Tibial artery (tissue), 4 donors: ENCODE measurements around the gene C19orf44.
"Not testable (repeated sequence)": the region's sequence is repeated elsewhere in the genome, so short reads cannot be mapped to it uniquely, and the experiment has no call there.

Experiments used
- DNase-seq, 2 donors: peaks; one replicate each; pipeline ENCODE4 v3.0.0-alpha.2; 2019
- H3K27ac ChIP-seq, 2 donors: fragments of 200-600 bp; sonication (generic) in 1 of 2; 1 replicate in 1 of 2; 2 replicates in 1 of 2; pipeline ENCODE4 v1.5.1; 2018 to 2019; ENCODE audit warnings: mild to moderate bottlenecking in 1 of 2
- H3K27me3 ChIP-seq, 2 donors: fragments of 200-600 bp; sonication (generic) in 1 of 2; one replicate each; pipeline versions ENCODE4 v1.5.1 to v1.6.0; 2016 to 2019
- H3K36me3 ChIP-seq, 3 donors: fragments of 200-600 bp; sonication (generic) in 2 of 3; one replicate each; pipeline ENCODE4 v1.5.1; 2016 to 2019; ENCODE audit warnings: mild to moderate bottlenecking in 2 of 3
- H3K4me1 ChIP-seq, 4 donors: fragments of 200-600 bp; sonication (generic) in 2 of 4; 1 replicate in 3 of 4; 2 replicates in 1 of 4; pipeline ENCODE4 v1.5.1; 2016 to 2019
- H3K4me3 ChIP-seq, 2 donors: fragments of 200-600 bp; sonication (generic) in 1 of 2; 1 replicate in 1 of 2; 2 replicates in 1 of 2; pipeline ENCODE4 v1.5.1; 2018 to 2019; ENCODE audit warnings: mild to moderate bottlenecking in 2 of 2
- H3K9me3 ChIP-seq, 3 donors: fragments of 200-600 bp; sonication (generic) in 1 of 3; one replicate each; pipeline ENCODE4 v1.5.1; 2016 to 2019
- CTCF ChIP-seq, 2 experiments: fragments of 200-600 bp in 1 of 2; fragments of 450-650 bp in 1 of 2; IDR thresholded peaks; one replicate each; pipeline ENCODE4 v1.5.1; 2017 to 2019; ENCODE audit warnings: antibody characterized with exemption in 2 of 2, mild to moderate bottlenecking in 1 of 2, moderate library complexity in 1 of 2
- intact Hi-C: fragments of 100-400 bp; cut with DNase I; formaldehyde crosslinking; loops from one replicate; pipeline ENCODE4 v1.15.0; 2023; ENCODE audit warnings: low total_unique reads

The C19orf44 gene

DNA sequence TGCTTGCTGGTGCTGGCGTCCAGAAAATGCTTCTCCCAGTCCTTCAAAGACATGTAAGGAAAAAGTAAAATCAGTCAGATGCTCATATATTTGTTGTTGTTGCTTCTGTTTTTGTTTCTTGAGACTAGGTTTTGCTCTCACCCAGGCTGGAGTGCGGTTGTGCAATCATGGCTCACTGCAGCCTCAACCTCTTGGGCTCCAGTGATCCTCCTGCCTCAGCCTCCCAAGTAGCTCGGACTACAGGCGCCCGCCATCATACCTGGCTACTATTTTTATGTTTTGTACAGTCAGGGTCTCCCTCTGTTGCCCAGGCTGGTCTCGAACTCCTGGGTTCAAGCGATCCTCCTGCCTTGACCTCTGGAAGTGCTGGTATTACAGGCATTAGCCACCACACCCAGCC, 13.4 kb upstream of the C19orf44 start:
- no peak overlapping the region for H3K4me3 ChIP-seq
- no peak for DNase-seq
- no peaks in the 10 kb centered on the region for H3K27me3 ChIP-seq
- H3K4me1 ChIP-seq: no peaks in the 10 kb centered on the region
- H3K36me3 ChIP-seq: no peaks in the 10 kb centered on the region
- no peak overlapping the region for H3K27ac ChIP-seq
- intact Hi-C loops: no loop called here
- no peak for TF ChIP-seq CTCF (IDR thresholded peaks at IDR 0.05)
- H3K9me3 ChIP-seq: no peaks in the 10 kb centered on the region

DNA sequence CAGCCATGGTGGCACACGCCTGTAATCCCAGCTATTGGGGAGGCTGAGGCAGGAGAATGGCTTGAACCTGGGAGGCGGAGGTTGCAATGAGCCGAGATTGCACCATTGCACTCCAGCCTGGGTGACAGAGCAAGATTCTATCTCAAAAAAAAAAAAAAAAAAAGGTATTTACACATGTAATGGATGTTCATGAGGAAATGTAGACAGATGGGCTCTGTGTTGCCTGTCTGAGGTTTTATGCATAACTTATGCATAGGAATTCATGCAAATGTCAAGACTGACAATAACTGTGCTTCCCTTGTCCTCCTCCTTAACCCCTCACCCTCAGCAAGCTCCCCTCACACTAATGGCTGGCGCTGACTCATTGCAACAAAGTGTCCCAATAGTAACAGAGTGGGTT, 9.7 kb upstream of the C19orf44 start:
- not testable (repeated sequence) for H3K36me3 ChIP-seq
- peaks cover 0 to 11% (median 0%) of the 10 kb centered on the region in 4 donors for H3K4me1 ChIP-seq

DNA sequence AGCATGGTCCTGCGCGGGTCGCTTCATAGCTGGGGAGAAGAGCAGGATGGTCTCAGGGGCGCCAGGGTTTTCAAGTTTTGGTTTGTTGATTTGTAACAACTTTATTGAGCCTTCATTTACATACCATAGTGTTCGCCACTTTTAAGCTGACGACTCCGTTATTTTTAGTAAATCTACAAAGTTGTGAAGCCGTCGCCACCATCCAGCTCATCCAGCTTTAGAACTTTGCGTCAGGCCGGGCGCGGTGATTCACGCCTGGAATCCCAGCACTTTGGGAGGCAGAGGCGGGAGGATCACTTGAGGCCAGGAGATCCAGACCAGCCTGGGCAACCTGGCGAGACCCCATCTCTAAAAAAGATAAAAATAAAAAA, 404 bp downstream of the C19orf44 start:
- Histone ChIP-seq H3K27ac (peak overlapping the region; percentile 71 to 78), H3K9me3 (no peaks in the 10 kb centered on the region), H3K4me3 (peak overlapping the region; percentile 65 to 69), H3K27me3 (no peaks in the 10 kb centered on the region), H3K4me1 (peaks cover 0 to 9% (median 5%) of the 10 kb centered on the region in 4 donors), H3K36me3 (peaks cover 6 to 13% (median 8%) of the 10 kb centered on the region in 3 donors)
- no peak for TF ChIP-seq CTCF (IDR thresholded peaks at IDR 0.05)
- intact Hi-C loops: loop anchor here (2.0 kb wide), 1 partner anchor 26 kb away; the partner anchor contains the start of gene EPS15L1
- DNase-seq: peak; percentile 49 to 75

More for the DNA sequence above, 9.7 kb upstream of the C19orf44 start:
- intact Hi-C loops, DNase-seq, H3K4me3 ChIP-seq, H3K27ac ChIP-seq, H3K9me3 ChIP-seq, H3K27me3 ChIP-seq: not testable (repeated sequence)

- peaks cover 7 to 17% (median 12%) of the 10 kb centered on the region in 3 donors for H3K36me3 ChIP-seq
- H3K4me1 ChIP-seq: peaks cover 0 to 9% (median 5%) of the 10 kb centered on the region in 4 donors
- no peaks in the 10 kb centered on the region for H3K9me3 ChIP-seq
- no peak for TF ChIP-seq CTCF (IDR thresholded peaks at IDR 0.05)
- DNase-seq: no peak
- intact Hi-C loops: loop anchor here (2.0 kb wide), 1 partner anchor 26 kb away; the partner anchor contains the start of gene EPS15L1
- no peaks in the 10 kb centered on the region for H3K27me3 ChIP-seq
- peak overlapping the region; percentile 65 to 69 for H3K4me3 ChIP-seq
- peak overlapping the region; percentile 71 to 78 for H3K27ac ChIP-seq
These were observed 848 bp downstream of the C19orf44 start for GRCh38 chr19:16497042-16497441.

GRCh38 chr19:16497837-16498236, 1.6 kb downstream of the C19orf44 start:
- Histone ChIP-seq H3K9me3 (no peaks in the 10 kb centered on the region), H3K4me1 (peaks cover 0 to 9% (median 5%) of the 10 kb centered on the region in 4 donors), H3K27ac (no peak overlapping the region), H3K27me3 (no peaks in the 10 kb centered on the region), H3K36me3 (peaks cover 7 to 23% (median 12%) of the 10 kb centered on the region in 3 donors), H3K4me3 (no peak overlapping the region)
- no peak for DNase-seq
- intact Hi-C loops: loop anchor here (2.0 kb wide), 1 partner anchor 27 kb away; the partner anchor contains the start of gene EPS15L1
- TF ChIP-seq CTCF (IDR thresholded peaks at IDR 0.05): no peak

GRCh38 chr19:16504271-16504670, 8.1 kb downstream of the C19orf44 start:
- intact Hi-C loops: no loop called here
- peaks cover 13 to 55% (median 39%) of the 10 kb centered on the region in 3 donors for H3K36me3 ChIP-seq

DNA sequence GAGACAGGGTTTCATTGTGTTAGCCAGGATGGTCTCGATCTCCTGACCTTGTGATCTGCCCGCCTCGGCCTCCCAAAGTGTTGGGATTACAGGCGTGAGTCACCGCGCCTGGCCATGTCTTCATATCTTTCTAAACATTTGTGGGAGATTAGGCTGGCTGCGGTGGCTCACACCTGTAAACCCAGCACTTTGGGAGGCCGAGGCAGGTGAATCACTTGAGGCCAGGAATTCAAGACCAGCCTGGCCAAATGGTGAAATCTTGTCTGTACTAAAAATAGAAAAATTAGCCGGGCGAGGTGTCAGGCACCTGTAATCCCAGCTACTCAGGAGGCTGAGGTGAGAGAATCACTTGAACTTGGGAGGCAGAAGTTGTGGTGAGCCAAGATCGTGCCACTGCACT, 10.0 kb downstream of the C19orf44 start:
- H3K4me3 ChIP-seq, H3K4me1 ChIP-seq, H3K27me3 ChIP-seq, DNase-seq, H3K9me3 ChIP-seq, H3K27ac ChIP-seq, intact Hi-C loops: not testable (repeated sequence)
- peaks cover 11 to 60% (median 54%) of the 10 kb centered on the region in 3 donors for H3K36me3 ChIP-seq

More at GRCh38 chr19:16504271-16504670, 8.1 kb downstream of the C19orf44 start:
- no peak overlapping the region for H3K4me3 ChIP-seq
- no peaks in the 10 kb centered on the region for H3K27me3 ChIP-seq
- H3K27ac ChIP-seq: no peak overlapping the region
- H3K9me3 ChIP-seq: no peaks in the 10 kb centered on the region
- no peak for DNase-seq
- TF ChIP-seq CTCF (IDR thresholded peaks at IDR 0.05): no peak
- H3K4me1 ChIP-seq: no peaks in the 10 kb centered on the region
